ENCODE results near the gene R3HDM2. TPM values are rescaled to one million over a fixed set of nuclear protein-coding genes. Genes with fewer than 3 reads are reported as not detected.

The R3HDM2 gene
- total RNA-seq, 2 experiments from 2014 or later: 25.8 to 47.2 TPM

GRCh38 chr12:57470286-57470969, 39.6 kb upstream of the R3HDM2 start:
- DNase-seq (ENCODE audit: low spot score): no peak
- Histone ChIP-seq H3K4me1 (ENCODE audit: insufficient read depth, low read length, poor library complexity, severe bottlenecking) (no peaks in the 10 kb centered on the region), H2AFZ (ENCODE audit: low read length) (no peak overlapping the region), H3K9me3 (ENCODE audit: low read length) (no peaks in the 10 kb centered on the region), H4K20me1 (ENCODE audit: insufficient read depth, low read length) (no peaks in the 10 kb centered on the region), H3K36me3 (ENCODE audit: insufficient read depth, low read length) (peaks cover 64% of the 10 kb centered on the region), H3K27ac (ENCODE audit: low read depth, low read length, poor library complexity, severe bottlenecking) (no peak overlapping the region), H3K4me3 (ENCODE audit: low read depth, low read length, poor library complexity, severe bottlenecking) (no peak overlapping the region), H3K4me2 (ENCODE audit: low read length) (no peak overlapping the region), H3K9me2 (ENCODE audit: insufficient read depth, low read length) (no peaks in the 10 kb centered on the region), H3K79me2 (ENCODE audit: insufficient read depth, low read depth, low read length) (no peaks in the 10 kb centered on the region)
- POLR2A ChIA-PET: interaction anchor here (0.5 kb wide), 1 partner anchor 22 kb away, joined by 3 read pairs; no protein-coding TSS in a partner anchor
- no TSS peak for BruUV-seq (replicated peaks)
- TF ChIP-seq CTCF (conservative IDR thresholded peaks at IDR 0.05; ENCODE audit: low read length) (no peak), EZH2phosphoT487 (IDR thresholded peaks at IDR 0.05; ENCODE audit: borderline replicate concordance, low read depth, low read length) (no peak)
- intact Hi-C loops (cut with micrococcal nuclease; ENCODE audit: unreplicated experiment): no loop called here
- CTCF ChIA-PET (ENCODE audit: unreplicated experiment): no interaction called here

- Histone ChIP-seq H2AFZ (ENCODE audit: low read length) (no peak overlapping the region), H3K9me2 (ENCODE audit: insufficient read depth, low read length) (no peaks in the 10 kb centered on the region), H3K4me1 (ENCODE audit: insufficient read depth, low read length, poor library complexity, severe bottlenecking) (no peaks in the 10 kb centered on the region), H4K20me1 (ENCODE audit: insufficient read depth, low read length) (no peaks in the 10 kb centered on the region), H3K9me3 (ENCODE audit: low read length) (no peaks in the 10 kb centered on the region), H3K27ac (ENCODE audit: low read depth, low read length, poor library complexity, severe bottlenecking) (no peak overlapping the region), H3K36me3 (ENCODE audit: insufficient read depth, low read length) (peaks cover 55% of the 10 kb centered on the region), H3K79me2 (ENCODE audit: insufficient read depth, low read depth, low read length) (no peaks in the 10 kb centered on the region), H3K4me3 (ENCODE audit: low read depth, low read length, poor library complexity, severe bottlenecking) (no peak overlapping the region), H3K4me2 (ENCODE audit: low read length) (no peak overlapping the region)
- ChIA-PET POLR2A (no interaction called here), CTCF (ENCODE audit: unreplicated experiment) (no interaction called here)
- no TSS peak for BruUV-seq (replicated peaks)
- DNase-seq (ENCODE audit: low spot score): no peak
- TF ChIP-seq EZH2phosphoT487 (IDR thresholded peaks at IDR 0.05; ENCODE audit: borderline replicate concordance, low read depth, low read length): no peak
- TF ChIP-seq CTCF (conservative IDR thresholded peaks at IDR 0.05; ENCODE audit: low read length): no peak
- intact Hi-C loops (cut with micrococcal nuclease; ENCODE audit: unreplicated experiment): no loop called here
These were observed 38.7 kb upstream of the R3HDM2 start for GRCh38 chr12:57469296-57470164.
